IMR-90 (cell line): Measurements from ENCODE around the gene RPL10.

Experiments
- CEBPB ChIP-seq: IDR thresholded peaks from 2 replicates; pipeline ENCODE4 v1.6.1; 2012; ENCODE audit warnings: low read depth, low read length, improper control_type of control experiment
- CHD1 ChIP-seq: IDR thresholded peaks from 2 replicates; pipeline ENCODE4 v1.6.1; 2012; ENCODE audit warnings: low read depth, low read length, improper control_type of control experiment
- CTCF ChIP-seq: conservative IDR thresholded peaks from 2 replicates; pipeline ENCODE4 v1.5.1; 2012; ENCODE audit warnings: mild to moderate bottlenecking, low read depth, low read length, improper control_type of control experiment
- FOS ChIP-seq: fragments of 150-350 bp; IDR thresholded peaks from 2 replicates; pipeline ENCODE4 v1.6.1; 2016; ENCODE audit warnings: low read depth, low read length
- MAZ ChIP-seq: IDR thresholded peaks from 2 replicates; pipeline ENCODE4 v1.6.1; 2012; ENCODE audit warnings: low read depth, mild to moderate bottlenecking, low read length, improper control_type of control experiment, moderate library complexity, borderline replicate concordance
- POLR2A ChIP-seq: IDR thresholded peaks from 2 replicates; pipeline ENCODE4 v1.6.1; 2012; ENCODE audit warnings: mild to moderate bottlenecking, low read depth, low read length
- RFX5 ChIP-seq: IDR thresholded peaks from 2 replicates; pipeline ENCODE4 v1.8.0; 2012; ENCODE audit warnings: low read depth, mild to moderate bottlenecking, low read length, moderate library complexity

- TF ChIP-seq RFX5 (no peak), CTCF (no peak), POLR2A (no peak), CHD1 (no peak), FOS (no peak), CEBPB (no peak), MAZ (no peak)
Observed at GRCh38 chrX:154376774-154377173, 21.4 kb upstream of the RPL10 start.
